Caki2 (cell line): Measurements from ENCODE around the gene MAD1L1. TPM values are rescaled to one million over a fixed set of nuclear protein-coding genes. Genes with fewer than 3 reads are reported as not detected.

ENCODE experiments used
- DNase-seq: peaks from one replicate; pipeline ENCODE4 v3.0.0-alpha.2; 2015; ENCODE audit warnings: low read depth
- in situ Hi-C: cut with HindIII; loops from 2 replicates; pipeline ENCODE4 v1.10.0; 2016; ENCODE audit warnings: low sequenced_read_pairs, low pct_unique_long_range_greater_than_20kb, mixed read lengths
- total RNA-seq: library from RNA; depleted of rRNA; stranded (reverse); fragments of >200 nt; shearing (Covaris generic); gene quantifications from 2 replicates; pipeline ENCODE4 v1.2.3, GENCODE V29; 2014; ENCODE audit warnings: low replicate concordance; rRNA removed

MAD1L1 gene
- total RNA-seq, 1 experiment from 2014 or later: 123 TPM

DNA sequence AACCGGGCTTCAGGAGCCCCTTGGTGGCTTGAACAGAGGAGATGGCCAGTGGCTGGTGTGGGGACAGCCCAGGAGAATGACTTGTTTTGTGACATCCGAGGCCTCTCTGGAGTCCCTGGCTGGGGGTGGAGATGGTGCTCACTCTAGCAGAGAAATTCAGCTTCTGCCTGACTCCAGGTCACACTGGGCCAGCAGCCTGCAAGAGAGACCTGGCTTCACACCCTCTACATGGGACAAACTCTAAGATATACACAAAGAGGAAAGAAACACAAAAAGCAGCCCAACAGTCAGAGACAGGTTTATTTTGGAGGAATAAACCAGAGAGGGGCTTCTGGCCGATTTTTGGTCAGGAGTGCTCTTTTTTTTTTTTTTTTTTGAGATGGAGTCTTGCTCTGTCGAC, 429.8 kb downstream of the MAD1L1 start:
- no peak for DNase-seq
- in situ Hi-C loops: no loop called here

- no peak for DNase-seq
- in situ Hi-C loops: no loop called here
Observed at GRCh38 chr7:1800902-1801301, 431.8 kb downstream of the MAD1L1 start.

- in situ Hi-C loops: no loop called here
- DNase-seq: no peak
Observed at GRCh38 chr7:1798191-1798590, 434.6 kb downstream of the MAD1L1 start.

- DNase-seq: no peak
- in situ Hi-C loops: no loop called here
Observed at GRCh38 chr7:1794888-1795542, 437.7 kb downstream of the MAD1L1 start.

- in situ Hi-C loops: no loop called here
- DNase-seq: no peak
Observed at GRCh38 chr7:1787681-1788235, 445.0 kb downstream of the MAD1L1 start.

- in situ Hi-C loops: no loop called here
- no peak for DNase-seq
Observed at GRCh38 chr7:1787241-1787640, 445.5 kb downstream of the MAD1L1 start.

GRCh38 chr7:1785839-1786238, 446.9 kb downstream of the MAD1L1 start:
- DNase-seq: no peak
- in situ Hi-C loops: no loop called here

- DNase-seq: no peak
- in situ Hi-C loops: no loop called here
Observed at GRCh38 chr7:1781369-1781768, 451.4 kb downstream of the MAD1L1 start.

DNA sequence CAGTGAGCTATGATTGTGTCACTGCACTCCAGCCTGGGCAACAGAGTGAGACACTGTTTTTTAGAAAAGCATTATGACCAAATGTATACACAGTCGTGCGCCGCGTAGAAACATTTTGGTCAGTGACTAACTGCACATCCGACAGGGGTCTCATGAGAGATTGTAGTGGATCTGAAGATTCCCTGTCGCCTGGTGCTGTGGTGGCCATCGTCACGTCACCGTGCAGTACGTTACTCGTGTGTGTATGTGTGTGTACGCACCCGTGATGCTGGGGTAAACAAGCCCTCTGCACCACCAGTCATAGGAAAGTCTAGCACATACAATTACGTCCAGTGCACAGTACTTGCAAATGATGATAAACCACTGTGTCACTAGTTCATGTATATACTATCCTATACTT, 453.3 kb downstream of the MAD1L1 start:
- no peak for DNase-seq
- in situ Hi-C loops: no loop called here

- in situ Hi-C loops: no loop called here
- DNase-seq: no peak
Observed at GRCh38 chr7:1777122-1777521, 455.6 kb downstream of the MAD1L1 start.

DNA sequence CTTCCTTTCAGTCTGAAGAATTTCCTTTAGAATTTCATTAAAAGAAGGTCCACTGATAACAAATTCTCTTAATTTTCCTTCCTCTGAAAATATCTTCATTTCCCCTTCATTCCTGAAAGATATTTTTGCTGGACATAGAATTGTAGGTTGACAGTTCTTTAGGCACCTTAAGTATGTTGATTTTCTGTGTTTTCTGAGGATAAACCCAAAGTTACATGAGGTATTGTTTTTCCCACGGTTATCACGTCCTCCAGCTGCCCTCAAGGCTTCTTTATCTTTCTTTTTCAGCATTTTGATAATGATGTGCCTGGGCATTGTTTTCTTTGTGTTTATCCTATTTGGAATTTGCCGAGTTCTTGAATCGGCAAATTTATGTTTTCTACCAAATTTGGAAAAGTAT, 457.4 kb downstream of the MAD1L1 start:
- in situ Hi-C loops: no loop called here
- no peak for DNase-seq

DNA sequence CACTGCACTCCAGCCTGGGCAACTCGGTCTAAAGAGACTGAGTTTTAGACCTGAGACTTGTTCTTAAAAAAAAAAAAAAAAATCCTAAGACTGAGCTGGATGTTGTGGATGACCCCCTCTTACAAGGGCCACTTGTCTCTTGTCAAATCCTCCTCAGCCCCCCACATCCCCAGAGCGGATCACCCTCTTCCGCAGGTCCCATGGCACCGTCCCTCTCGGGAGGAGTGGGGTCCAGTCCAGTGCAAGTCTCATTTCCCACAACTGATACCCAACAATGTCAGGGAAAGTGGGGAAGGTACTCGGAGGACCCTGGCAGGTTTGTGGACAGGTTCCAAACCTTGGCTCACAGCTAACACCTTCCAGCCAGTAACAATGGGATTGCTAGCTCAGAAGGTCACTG, 462.4 kb downstream of the MAD1L1 start:
- no peak for DNase-seq
- in situ Hi-C loops: no loop called here

DNA sequence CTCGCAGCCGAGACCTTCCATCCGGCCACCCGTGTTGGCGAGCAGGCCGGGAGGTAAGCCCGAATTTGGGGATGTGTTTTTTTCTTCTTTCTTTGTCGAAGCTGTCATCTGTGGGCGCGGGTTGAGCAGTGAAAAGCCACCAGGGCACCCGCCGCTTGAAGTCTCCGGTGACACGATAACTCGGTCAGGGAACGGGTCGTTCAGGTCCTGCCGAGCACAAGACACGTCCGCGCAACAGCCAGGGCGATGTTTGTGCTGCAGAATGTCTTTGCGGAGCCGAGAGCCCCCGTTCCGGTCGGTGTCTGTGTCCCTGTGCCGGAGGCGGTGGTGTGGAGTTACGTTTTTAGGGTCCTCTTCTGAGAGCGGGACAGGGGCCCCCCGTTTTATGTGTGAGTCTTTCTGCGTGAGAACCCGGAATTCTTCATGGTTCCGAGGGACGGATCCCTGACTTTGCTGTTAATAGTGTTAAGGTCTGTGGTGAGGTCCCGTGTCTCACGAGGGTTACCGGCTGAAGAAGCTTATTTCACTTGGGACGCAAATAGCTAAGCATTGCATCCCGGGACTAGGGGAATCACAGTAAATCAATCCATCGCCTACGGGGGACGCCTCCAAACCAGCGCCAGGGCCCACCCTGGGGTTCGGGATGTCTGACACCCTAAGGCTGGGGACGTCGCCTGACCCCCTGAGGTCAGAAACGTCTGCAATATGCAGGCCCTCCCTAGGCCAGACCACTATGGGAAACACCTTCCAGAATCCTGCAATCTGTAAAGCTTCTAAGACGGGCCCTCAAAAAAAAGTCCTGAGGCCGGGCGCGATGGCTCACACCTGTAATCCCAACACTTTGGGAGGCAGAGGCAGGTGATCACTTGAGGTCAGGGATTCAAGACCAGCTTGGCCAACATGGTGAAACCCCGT, 463.2 kb downstream of the MAD1L1 start:
- in situ Hi-C loops: no loop called here
- no peak for DNase-seq

DNA sequence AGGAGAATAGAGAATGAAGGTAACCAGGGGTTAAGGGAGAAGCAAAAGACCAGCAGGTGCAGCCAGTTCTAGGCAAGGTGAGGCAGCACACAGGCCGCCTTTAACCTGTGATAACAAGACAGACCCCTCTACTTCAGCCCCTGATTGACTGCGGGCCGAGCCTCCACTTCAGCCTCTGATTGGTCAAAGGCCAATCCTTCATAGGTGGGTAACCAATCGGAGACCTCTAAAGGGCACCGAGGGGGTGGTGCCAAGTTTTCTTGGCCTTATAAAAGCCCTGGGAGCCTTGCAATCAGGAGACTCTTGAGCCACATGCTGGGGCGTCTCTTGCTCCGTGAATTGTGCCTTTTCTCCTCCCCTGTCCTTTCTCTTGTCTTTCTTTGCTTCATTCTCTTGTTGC, 463.9 kb downstream of the MAD1L1 start:
- no peak for DNase-seq
- in situ Hi-C loops: no loop called here

DNA sequence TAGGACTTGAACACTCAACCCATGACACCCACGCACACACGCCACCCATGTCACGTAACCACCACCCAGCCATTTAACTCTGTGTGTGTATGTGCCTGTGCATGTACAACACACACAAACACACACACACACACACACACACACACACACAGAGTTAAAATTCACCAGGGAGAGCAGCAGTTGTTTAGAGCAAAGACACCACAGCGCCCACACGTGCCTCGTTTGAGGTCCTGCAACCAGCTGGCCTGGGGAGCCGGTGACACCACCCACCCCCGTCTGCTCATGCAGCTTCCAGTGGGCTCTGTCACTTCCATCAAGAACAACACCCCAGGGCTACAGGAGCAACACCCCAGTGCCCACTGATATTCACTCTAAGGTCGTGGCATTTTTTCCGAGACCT, 465.2 kb downstream of the MAD1L1 start:
- no peak for DNase-seq
- in situ Hi-C loops: no loop called here

Other genes starting within 250 kb of the MAD1L1 start
- gene MRM2, start 9.3 kb upstream of the MAD1L1 start, total RNA-seq: 54.2 and 57.1 TPM in 2 replicates
- gene NUDT1, start 9.3 kb upstream of the MAD1L1 start, total RNA-seq: 64.7 and 89.7 TPM in 2 replicates
- 73.3 and 98.9 TPM in 2 replicates for gene SNX8, start 81.5 kb upstream of the MAD1L1 start, total RNA-seq
- 202 and 205 TPM in 2 replicates for gene EIF3B, start 121.9 kb upstream of the MAD1L1 start, total RNA-seq
- 5.1 and 12.7 TPM in 2 replicates for gene CHST12, start 170.7 kb upstream of the MAD1L1 start, total RNA-seq
- gene GRIFIN, start 243.5 kb upstream of the MAD1L1 start, total RNA-seq: not detected in 2 replicates